Peyer's patch (tissue), 4 donors: Measurements from ENCODE around the gene SPATA16.

Experiments used
- POLR2A ChIP-seq, 2 donors: fragments of 450-650 bp; IDR thresholded peaks; one replicate each; pipeline ENCODE4 v1.5.1; 2017; ENCODE audit warnings: antibody characterized with exemption in 2 of 2, mild to moderate bottlenecking in 2 of 2, moderate library complexity in 2 of 2
- TF ChIP-seq, protein P1 (sequence below), 6 experiments: fragments of 450-650 bp in 4 of 6; fragments of 200-600 bp in 2 of 6; sonication (generic) in 1 of 6; IDR thresholded peaks; one replicate each; pipeline ENCODE4 v1.5.1; 2017 to 2019; ENCODE audit warnings: antibody characterized with exemption in 6 of 6, mild to moderate bottlenecking in 3 of 6, moderate library complexity in 1 of 6

- no peak for TF ChIP-seq POLR2A (IDR thresholded peaks at IDR 0.05)
- TF ChIP-seq, protein P1, sequence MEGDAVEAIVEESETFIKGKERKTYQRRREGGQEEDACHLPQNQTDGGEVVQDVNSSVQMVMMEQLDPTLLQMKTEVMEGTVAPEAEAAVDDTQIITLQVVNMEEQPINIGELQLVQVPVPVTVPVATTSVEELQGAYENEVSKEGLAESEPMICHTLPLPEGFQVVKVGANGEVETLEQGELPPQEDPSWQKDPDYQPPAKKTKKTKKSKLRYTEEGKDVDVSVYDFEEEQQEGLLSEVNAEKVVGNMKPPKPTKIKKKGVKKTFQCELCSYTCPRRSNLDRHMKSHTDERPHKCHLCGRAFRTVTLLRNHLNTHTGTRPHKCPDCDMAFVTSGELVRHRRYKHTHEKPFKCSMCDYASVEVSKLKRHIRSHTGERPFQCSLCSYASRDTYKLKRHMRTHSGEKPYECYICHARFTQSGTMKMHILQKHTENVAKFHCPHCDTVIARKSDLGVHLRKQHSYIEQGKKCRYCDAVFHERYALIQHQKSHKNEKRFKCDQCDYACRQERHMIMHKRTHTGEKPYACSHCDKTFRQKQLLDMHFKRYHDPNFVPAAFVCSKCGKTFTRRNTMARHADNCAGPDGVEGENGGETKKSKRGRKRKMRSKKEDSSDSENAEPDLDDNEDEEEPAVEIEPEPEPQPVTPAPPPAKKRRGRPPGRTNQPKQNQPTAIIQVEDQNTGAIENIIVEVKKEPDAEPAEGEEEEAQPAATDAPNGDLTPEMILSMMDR (IDR thresholded peaks at IDR 0.05), result no peak
Observed at GRCh38 chr3:172953571-172953970, 187.5 kb downstream of the SPATA16 start.
